CD14-positive monocyte (primary cell): Measurements from ENCODE around the gene RFPL4AL1. TPM values are rescaled to one million over a fixed set of nuclear protein-coding genes. Genes with fewer than 3 reads are reported as not detected.

Experiments
- DNase-seq, 3 donors: peaks; one replicate each; pipeline ENCODE4 v3.0.0-alpha.2; 2011 to 2022
- H2AFZ ChIP-seq: 2 replicates; pipeline ENCODE4 v1.6.0; 2012; ENCODE audit warnings: mild to moderate bottlenecking, low read depth, low read length, inconsistent platforms; ENCODE audit not compliant: insufficient read depth, poor library complexity, severe bottlenecking
- H3K27ac ChIP-seq, 2 donors: 1 replicate in 1 of 2; 2 replicates in 1 of 2; pipeline ENCODE4 v1.5.1; 2012 to 2013; ENCODE audit warnings: low read length in 2 of 2, control low read depth in 1 of 2, inconsistent platforms in 1 of 2, low read depth in 1 of 2, mild to moderate bottlenecking in 1 of 2
- H3K27me3 ChIP-seq, 2 donors: one replicate each; pipeline versions ENCODE4 v1.6.0 to v1.6.1; 2011 to 2013; ENCODE audit warnings: low read length in 2 of 2; ENCODE audit not compliant: control insufficient read depth in 2 of 2, insufficient read depth in 2 of 2
- H3K36me3 ChIP-seq, 2 donors: replicated peaks in 1 of 2; 1 replicate in 1 of 2; 2 replicates in 1 of 2; pipeline versions ENCODE4 v1.5.1 to v1.6.1; 2012 to 2013; ENCODE audit warnings: low read length in 2 of 2, control low read depth in 1 of 2, inconsistent platforms in 1 of 2, mild to moderate bottlenecking in 1 of 2; ENCODE audit not compliant: insufficient read depth in 2 of 2, control insufficient read depth in 1 of 2
- H3K4me1 ChIP-seq, 2 donors: 1 replicate in 1 of 2; 2 replicates in 1 of 2; pipeline versions ENCODE4 v1.5.1 to v1.6.1; 2012 to 2013; ENCODE audit warnings: low read length in 2 of 2, control low read depth in 1 of 2, inconsistent platforms in 1 of 2, mild to moderate bottlenecking in 1 of 2, moderate library complexity in 1 of 2; ENCODE audit not compliant: insufficient read depth in 2 of 2, control insufficient read depth in 1 of 2
- H3K4me2 ChIP-seq: replicated peaks from 2 replicates; pipeline ENCODE3; 2012; ENCODE audit warnings: low read length, moderate library complexity, mild to moderate bottlenecking; ENCODE audit not compliant: poor library complexity, severe bottlenecking; ENCODE audit errors: extremely low read depth
- H3K4me3 ChIP-seq, 3 experiments: fragments of 200-600 bp in 1 of 3; sonication (generic) in 1 of 3; replicated peaks in 1 of 3; 1 replicate in 2 of 3; 2 replicates in 1 of 3; pipeline ENCODE4 v1.5.1; 2011 to 2013; ENCODE audit warnings: low read length in 3 of 3, mild to moderate bottlenecking in 3 of 3, control low read depth in 2 of 3, low read depth in 2 of 3, inconsistent platforms in 1 of 3, moderate library complexity in 1 of 3
- H3K79me2 ChIP-seq: 2 replicates; pipeline ENCODE4 v1.6.0; 2012; ENCODE audit warnings: mild to moderate bottlenecking, control low read depth, inconsistent platforms, low read length, moderate library complexity; ENCODE audit not compliant: insufficient read depth
- H3K9ac ChIP-seq: 2 replicates; pipeline ENCODE4 v1.6.0; 2017; ENCODE audit warnings: low read length, mild to moderate bottlenecking; ENCODE audit not compliant: insufficient read depth, poor library complexity, severe bottlenecking
- H3K9me3 ChIP-seq, 2 donors: replicated peaks in 1 of 2; 1 replicate in 1 of 2; 2 replicates in 1 of 2; pipeline versions ENCODE4 v1.5.1 to v1.6.1; 2012 to 2013; ENCODE audit warnings: low read length in 2 of 2, control low read depth in 1 of 2; ENCODE audit not compliant: control insufficient read depth in 1 of 2, insufficient read depth in 1 of 2
- H4K20me1 ChIP-seq: 2 replicates; pipeline ENCODE4 v1.6.0; 2012; ENCODE audit warnings: mild to moderate bottlenecking, low read length, control low read depth, moderate library complexity; ENCODE audit not compliant: insufficient read depth
- H3K27ac Mint-ChIP-seq, 7 donors: one replicate each; pipeline ENCODE4 v1.8.0; 2020; ENCODE audit warnings: mild to moderate bottlenecking in 7 of 7, mixed read lengths in 7 of 7, moderate library complexity in 6 of 7, inconsistent platforms in 2 of 7
- H3K27me3 Mint-ChIP-seq, 3 donors: one replicate each; pipeline ENCODE4 v1.8.0; 2021 to 2022; ENCODE audit warnings: low read depth in 3 of 3, mild to moderate bottlenecking in 3 of 3, mixed read lengths in 3 of 3, moderate library complexity in 3 of 3, inconsistent platforms in 1 of 3
- H3K36me3 Mint-ChIP-seq, 2 donors: one replicate each; pipeline ENCODE4 v1.8.0; 2020; ENCODE audit warnings: mixed read lengths in 2 of 2, inconsistent platforms in 1 of 2, mild to moderate bottlenecking in 1 of 2
- H3K4me1 Mint-ChIP-seq: one replicate; pipeline ENCODE4 v1.8.0; 2020; ENCODE audit warnings: mild to moderate bottlenecking, mixed read lengths
- H3K4me3 Mint-ChIP-seq, 2 donors: one replicate each; pipeline ENCODE4 v1.8.0; 2020; ENCODE audit warnings: mild to moderate bottlenecking in 2 of 2, mixed read lengths in 2 of 2, moderate library complexity in 1 of 2
- H3K9me3 Mint-ChIP-seq, 7 donors: one replicate each; pipeline ENCODE4 v1.8.0; 2020 to 2022; ENCODE audit warnings: mixed read lengths in 7 of 7, mild to moderate bottlenecking in 6 of 7, moderate library complexity in 6 of 7, inconsistent platforms in 2 of 7
- WGBS: methylation state at CpG from one replicate; pipeline ENCODE4 v1.1.5; 2013; ENCODE audit warnings: missing lambda C conversion rate; ENCODE audit not compliant: insufficient coverage; 5-methylcytosine and 5-hydroxymethylcytosine counted together
- intact Hi-C, 2 donors: fragments of 100-400 bp; cut with micrococcal nuclease; formaldehyde crosslinking; loops; one replicate each; pipeline versions ENCODE4 v1.15.0 to v1.15.1; 2023
- polyA plus RNA-seq, 3 donors: library from polyadenylated mRNA; depleted of rRNA in 1 of 3; unstranded in 2 of 3; stranded (reverse) in 1 of 3; fragments of 300-500 nt in 2 of 3; fragments of >200 nt in 1 of 3; fragmentation: Illumina TruSeq in 2 of 3; gene quantifications; 1 replicate in 2 of 3; 2 replicates in 1 of 3; pipeline ENCODE4 v1.2.3, GENCODE V29; 2012 to 2021
- TF ChIP-seq, protein P1 (sequence below): fragments of 200-600 bp; IDR thresholded peaks from one replicate; pipeline ENCODE4 v1.8.0; 2022; ENCODE audit warnings: antibody characterized with exemption, mild to moderate bottlenecking

Gene RFPL4AL1
- polyA plus RNA-seq, 3 donors = 1.1 to 1.3 TPM; not detected in 1

DNA sequence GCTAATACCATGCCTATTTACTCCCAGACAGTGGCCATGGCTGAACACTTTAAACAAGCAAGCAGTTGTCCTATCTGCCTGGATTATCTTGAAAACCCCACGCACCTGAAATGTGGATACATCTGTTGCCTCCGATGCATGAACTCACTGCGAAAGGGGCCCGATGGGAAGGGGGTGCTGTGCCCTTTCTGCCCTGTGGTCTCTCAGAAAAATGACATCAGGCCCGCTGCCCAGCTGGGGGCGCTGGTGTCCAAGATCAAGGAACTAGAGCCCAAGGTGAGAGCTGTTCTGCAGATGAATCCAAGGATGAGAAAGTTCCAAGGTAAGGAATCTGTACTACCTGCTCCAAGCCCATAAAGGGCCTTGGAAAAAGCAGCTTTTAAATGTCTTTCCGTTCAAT, 8.6 kb downstream of the RFPL4AL1 start:
- H3K27ac Mint-ChIP-seq = no peak overlapping the region
- no peaks in the 10 kb centered on the region for H4K20me1 ChIP-seq
- H3K4me1 ChIP-seq = no peaks in the 10 kb centered on the region
- peaks cover 2 to 4% (median 3%) of the 10 kb centered on the region in 3 donors for H3K27me3 Mint-ChIP-seq
- no peaks in the 10 kb centered on the region for H3K4me1 Mint-ChIP-seq
- H3K9ac ChIP-seq = no peak overlapping the region
- no peak overlapping the region for H3K4me3 ChIP-seq
- H3K9me3 ChIP-seq = peaks cover 0 to 4% of the 10 kb centered on the region in 2 donors
- H3K79me2 ChIP-seq = no peaks in the 10 kb centered on the region
- TF ChIP-seq, protein P1, sequence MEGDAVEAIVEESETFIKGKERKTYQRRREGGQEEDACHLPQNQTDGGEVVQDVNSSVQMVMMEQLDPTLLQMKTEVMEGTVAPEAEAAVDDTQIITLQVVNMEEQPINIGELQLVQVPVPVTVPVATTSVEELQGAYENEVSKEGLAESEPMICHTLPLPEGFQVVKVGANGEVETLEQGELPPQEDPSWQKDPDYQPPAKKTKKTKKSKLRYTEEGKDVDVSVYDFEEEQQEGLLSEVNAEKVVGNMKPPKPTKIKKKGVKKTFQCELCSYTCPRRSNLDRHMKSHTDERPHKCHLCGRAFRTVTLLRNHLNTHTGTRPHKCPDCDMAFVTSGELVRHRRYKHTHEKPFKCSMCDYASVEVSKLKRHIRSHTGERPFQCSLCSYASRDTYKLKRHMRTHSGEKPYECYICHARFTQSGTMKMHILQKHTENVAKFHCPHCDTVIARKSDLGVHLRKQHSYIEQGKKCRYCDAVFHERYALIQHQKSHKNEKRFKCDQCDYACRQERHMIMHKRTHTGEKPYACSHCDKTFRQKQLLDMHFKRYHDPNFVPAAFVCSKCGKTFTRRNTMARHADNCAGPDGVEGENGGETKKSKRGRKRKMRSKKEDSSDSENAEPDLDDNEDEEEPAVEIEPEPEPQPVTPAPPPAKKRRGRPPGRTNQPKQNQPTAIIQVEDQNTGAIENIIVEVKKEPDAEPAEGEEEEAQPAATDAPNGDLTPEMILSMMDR = peak; percentile 4
- H3K27me3 ChIP-seq = no peaks in the 10 kb centered on the region
- H3K27ac ChIP-seq = no peak overlapping the region
- no peaks in the 10 kb centered on the region for H3K36me3 ChIP-seq
- H3K9me3 Mint-ChIP-seq = peaks cover 0 to 25% (median 4%) of the 10 kb centered on the region in 7 donors
- no peak overlapping the region for H3K4me2 ChIP-seq
- WGBS = 39% methylated on average over 5 of the region's 7 CpGs
- intact Hi-C loops = no loop called here
- no peaks in the 10 kb centered on the region for H3K36me3 Mint-ChIP-seq
- H2AFZ ChIP-seq = no peak overlapping the region
- H3K4me3 Mint-ChIP-seq = no peak overlapping the region
- no peak for DNase-seq

GRCh38 chr19:55778331-55778730, 9.4 kb downstream of the RFPL4AL1 start:
- Histone ChIP-seq H2AFZ (no peak overlapping the region), H3K4me2 (no peak overlapping the region), H3K4me1 (no peaks in the 10 kb centered on the region), H3K9ac (no peak overlapping the region), H3K27me3 (no peaks in the 10 kb centered on the region), H3K9me3 (peaks cover 0 to 4% of the 10 kb centered on the region in 2 donors), H3K79me2 (no peaks in the 10 kb centered on the region), H4K20me1 (no peaks in the 10 kb centered on the region), H3K36me3 (no peaks in the 10 kb centered on the region), H3K4me3 (no peak overlapping the region), H3K27ac (no peak overlapping the region)
- no peak overlapping the region for H3K27ac Mint-ChIP-seq
- peaks cover 3 to 4% (median 4%) of the 10 kb centered on the region in 3 donors for H3K27me3 Mint-ChIP-seq
- TF ChIP-seq, protein P1 = no peak
- H3K9me3 Mint-ChIP-seq = peaks cover 0 to 25% (median 4%) of the 10 kb centered on the region in 7 donors
- intact Hi-C loops = no loop called here
- no peak overlapping the region for H3K4me3 Mint-ChIP-seq
- 89% methylated on average over 15 of the region's 16 CpGs for WGBS
- no peaks in the 10 kb centered on the region for H3K4me1 Mint-ChIP-seq
- H3K36me3 Mint-ChIP-seq = no peaks in the 10 kb centered on the region
- no peak for DNase-seq
